IMR-90 (cell line): Measurements from ENCODE around the gene LGI4.

Experiments used
- CEBPB ChIP-seq: IDR thresholded peaks from 2 replicates; pipeline ENCODE4 v1.6.1; 2012; ENCODE audit warnings: low read depth, low read length, improper control_type of control experiment
- CHD1 ChIP-seq: IDR thresholded peaks from 2 replicates; pipeline ENCODE4 v1.6.1; 2012; ENCODE audit warnings: low read depth, low read length, improper control_type of control experiment
- FOS ChIP-seq: fragments of 150-350 bp; IDR thresholded peaks from 2 replicates; pipeline ENCODE4 v1.6.1; 2016; ENCODE audit warnings: low read depth, low read length
- MAFK ChIP-seq: IDR thresholded peaks from 2 replicates; pipeline ENCODE4 v1.6.1; 2012; ENCODE audit warnings: low read depth, low read length, improper control_type of control experiment
- MXI1 ChIP-seq: IDR thresholded peaks from 2 replicates; pipeline ENCODE4 v1.6.1; 2012; ENCODE audit warnings: low read depth, mild to moderate bottlenecking, low read length, moderate library complexity, borderline replicate concordance
- NFE2L2 ChIP-seq: fragments of 150-350 bp; IDR thresholded peaks from 2 replicates; pipeline ENCODE4 v1.6.1; 2016; ENCODE audit warnings: low read depth, mild to moderate bottlenecking, low read length
- POLR2A ChIP-seq: IDR thresholded peaks from 2 replicates; pipeline ENCODE4 v1.6.1; 2012; ENCODE audit warnings: mild to moderate bottlenecking, low read depth, low read length
- RAD21 ChIP-seq: IDR thresholded peaks from 2 replicates; pipeline ENCODE4 v1.6.1; 2012; ENCODE audit warnings: low read length, improper control_type of control experiment
- RCOR1 ChIP-seq: IDR thresholded peaks from 2 replicates; pipeline ENCODE4 v1.6.1; 2012; ENCODE audit warnings: mild to moderate bottlenecking, low read length, improper control_type of control experiment; ENCODE audit not compliant: insufficient replicate concordance
- SMC3 ChIP-seq: fragments of 150-350 bp; IDR thresholded peaks from 2 replicates; pipeline ENCODE4 v1.6.1; 2016; ENCODE audit warnings: low read depth, mild to moderate bottlenecking, antibody characterized with exemption, low read length, moderate library complexity
- TF ChIP-seq, protein P1 (sequence below): conservative IDR thresholded peaks from 2 replicates; pipeline ENCODE4 v1.5.1; 2012; ENCODE audit warnings: mild to moderate bottlenecking, low read depth, low read length, improper control_type of control experiment

DNA sequence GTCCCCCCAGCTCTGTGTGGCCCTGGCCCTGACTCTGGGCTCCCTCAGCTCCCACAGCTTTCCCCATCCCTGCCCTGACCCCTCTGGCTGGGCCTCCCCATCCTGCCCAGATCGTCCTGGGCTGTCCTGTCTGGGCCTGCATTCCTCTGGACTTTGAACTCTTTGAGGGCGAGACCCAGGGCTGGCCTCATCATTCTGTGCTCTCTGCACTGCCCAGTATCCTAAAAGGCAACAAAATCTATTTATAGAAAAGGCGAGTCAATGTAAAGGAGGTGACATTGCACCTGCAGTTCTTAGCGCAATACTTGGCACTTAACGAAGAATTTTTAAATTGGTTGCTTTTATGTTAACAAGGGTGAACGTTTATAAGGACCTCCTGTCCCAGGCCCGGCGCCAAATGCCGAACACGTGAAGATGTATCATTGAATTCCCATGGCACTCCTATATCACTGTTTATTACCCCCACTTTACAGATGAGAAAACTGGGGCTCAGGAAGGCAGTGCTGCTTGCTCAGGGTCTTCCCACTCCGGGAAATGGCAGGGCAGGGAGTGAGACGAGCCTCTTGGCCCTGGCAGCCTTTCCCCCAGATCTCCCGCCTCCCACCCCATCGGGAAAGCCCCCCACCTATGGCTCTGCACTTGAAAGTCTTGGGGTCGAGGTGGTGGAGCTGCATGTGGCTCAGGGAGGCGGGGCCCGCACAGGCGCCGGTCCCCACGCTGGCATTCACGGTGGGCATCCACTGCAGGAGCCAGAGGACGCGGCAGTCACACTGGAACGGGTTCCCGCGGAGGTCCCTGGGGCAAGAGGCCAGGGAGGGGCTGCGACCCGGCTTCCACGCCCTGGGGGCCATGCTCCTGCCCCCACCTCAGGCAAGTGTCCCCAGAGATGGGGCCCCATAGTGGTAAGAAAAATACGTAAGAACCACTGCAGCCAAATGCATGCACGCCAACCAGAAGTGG lies 3.8 kb downstream of the LGI4 start:
- no peak for TF ChIP-seq POLR2A
- TF ChIP-seq, protein P1, sequence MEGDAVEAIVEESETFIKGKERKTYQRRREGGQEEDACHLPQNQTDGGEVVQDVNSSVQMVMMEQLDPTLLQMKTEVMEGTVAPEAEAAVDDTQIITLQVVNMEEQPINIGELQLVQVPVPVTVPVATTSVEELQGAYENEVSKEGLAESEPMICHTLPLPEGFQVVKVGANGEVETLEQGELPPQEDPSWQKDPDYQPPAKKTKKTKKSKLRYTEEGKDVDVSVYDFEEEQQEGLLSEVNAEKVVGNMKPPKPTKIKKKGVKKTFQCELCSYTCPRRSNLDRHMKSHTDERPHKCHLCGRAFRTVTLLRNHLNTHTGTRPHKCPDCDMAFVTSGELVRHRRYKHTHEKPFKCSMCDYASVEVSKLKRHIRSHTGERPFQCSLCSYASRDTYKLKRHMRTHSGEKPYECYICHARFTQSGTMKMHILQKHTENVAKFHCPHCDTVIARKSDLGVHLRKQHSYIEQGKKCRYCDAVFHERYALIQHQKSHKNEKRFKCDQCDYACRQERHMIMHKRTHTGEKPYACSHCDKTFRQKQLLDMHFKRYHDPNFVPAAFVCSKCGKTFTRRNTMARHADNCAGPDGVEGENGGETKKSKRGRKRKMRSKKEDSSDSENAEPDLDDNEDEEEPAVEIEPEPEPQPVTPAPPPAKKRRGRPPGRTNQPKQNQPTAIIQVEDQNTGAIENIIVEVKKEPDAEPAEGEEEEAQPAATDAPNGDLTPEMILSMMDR, result no peak
- no peak for TF ChIP-seq MXI1
- no peak for TF ChIP-seq RCOR1
- no peak for TF ChIP-seq NFE2L2
- no peak for TF ChIP-seq CEBPB
- no peak for TF ChIP-seq CHD1
- no peak for TF ChIP-seq FOS
- TF ChIP-seq MAFK, result no peak
- no peak for TF ChIP-seq RAD21
- no peak for TF ChIP-seq SMC3
